NCI-H2171 treated with DMSO at 0.1 percent for 48 hours (cell line): Measurements from ENCODE around the gene CLIC4.
"Not testable (repeated sequence)": the region's sequence is repeated elsewhere in the genome, so short reads cannot be mapped to it uniquely, and the experiment has no call there.

Experiments
- DNase-seq: peaks from one replicate; lab custom pipeline; 2025; lab: John Stamatoyannopoulos, UW

Gene CLIC4

GRCh38 chr1:24744911-24745710 lies at the start of gene CLIC4:
TSS of gene CLIC4 (plus strand) at chr1:24745447. CDS start at chr1:24745554, 107 bp downstream.
- peak; percentile 98 for DNase-seq

GRCh38 chr1:24696041-24696755 lies 49.0 kb upstream of the CLIC4 start:
- DNase-seq = peak; percentile 29

- no peak for DNase-seq
Measured at GRCh38 chr1:24696756-24697330, 48.4 kb upstream of the CLIC4 start.

- not testable (repeated sequence) for DNase-seq
Measured at GRCh38 chr1:24697453-24698001, 47.7 kb upstream of the CLIC4 start.

- not testable (repeated sequence) for DNase-seq
Measured at GRCh38 chr1:24698326-24698725, 46.9 kb upstream of the CLIC4 start.

GRCh38 chr1:24699628-24700027 lies 45.6 kb upstream of the CLIC4 start:
- peak; percentile 57 for DNase-seq

GRCh38 chr1:24702511-24703293 lies 42.5 kb upstream of the CLIC4 start:
- peak; percentile 92 for DNase-seq

- peak; percentile 29 for DNase-seq
Measured at GRCh38 chr1:24704411-24705259, 40.6 kb upstream of the CLIC4 start.

GRCh38 chr1:24705260-24706073 lies 39.8 kb upstream of the CLIC4 start:
- DNase-seq = peak; percentile 96

GRCh38 chr1:24706074-24706389 lies 39.2 kb upstream of the CLIC4 start:
- not testable (repeated sequence) for DNase-seq

- DNase-seq = no peak
Measured at GRCh38 chr1:24707687-24708086, 37.6 kb upstream of the CLIC4 start.

- no peak for DNase-seq
Measured at GRCh38 chr1:24708938-24709337, 36.3 kb upstream of the CLIC4 start.

GRCh38 chr1:24709791-24710441 lies 35.3 kb upstream of the CLIC4 start:
- no peak for DNase-seq

GRCh38 chr1:24711329-24711728 lies 33.9 kb upstream of the CLIC4 start:
- DNase-seq = no peak

GRCh38 chr1:24713176-24713575 lies 32.1 kb upstream of the CLIC4 start:
- no peak for DNase-seq

- no peak for DNase-seq
Measured at GRCh38 chr1:24713736-24714135, 31.5 kb upstream of the CLIC4 start.

- no peak for DNase-seq
Measured at GRCh38 chr1:24714859-24715520, 30.3 kb upstream of the CLIC4 start.

GRCh38 chr1:24715658-24716057 lies 29.6 kb upstream of the CLIC4 start:
- no peak for DNase-seq
